ENCODE data around the gene GABARAP. TPM values are rescaled to one million over a fixed set of nuclear protein-coding genes. Genes with fewer than 3 reads are reported as not detected.
A peak's percentile ranks its signal among the peaks of the same experiment; 100 is the strongest.

The GABARAP gene
- total and polyA plus RNA-seq, 2 donors (not counting 1 experiment from before 2014, with no cell fraction given): 323 to 371 TPM

DNA sequence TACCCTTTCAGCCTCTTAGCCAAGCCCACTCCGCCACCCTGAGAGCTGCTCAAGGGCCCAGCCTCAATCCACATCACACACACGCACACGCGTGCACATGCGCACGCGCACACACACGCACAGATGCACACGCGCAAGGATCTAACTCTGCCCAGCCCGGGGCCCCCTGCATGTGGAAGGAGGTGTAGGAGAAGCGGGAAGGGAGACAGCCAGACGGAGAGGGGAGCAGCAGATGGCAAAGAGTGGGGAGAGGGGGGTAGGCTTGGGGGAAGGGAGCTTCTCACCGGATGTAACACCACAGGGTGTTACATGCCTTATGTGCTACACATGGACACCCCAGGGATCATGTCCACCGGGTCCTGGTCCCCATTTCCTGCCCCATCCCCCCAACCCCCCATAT is 37.9 kb downstream of the GABARAP start:
- H3K4me1 Mint-ChIP-seq: peaks cover 28% of the 10 kb centered on the region
- no peaks in the 10 kb centered on the region for H4K20me1 ChIP-seq (ENCODE audit: control insufficient read depth, insufficient read depth, low read length, poor library complexity, severe bottlenecking)
- no peaks in the 10 kb centered on the region for H3K27me3 Mint-ChIP-seq
- H3K27me3 ChIP-seq (replicated peaks in 1 of 4; ENCODE audit: control extremely low read depth in 1 of 4, control insufficient read depth in 3 of 4, insufficient read depth in 4 of 4, low read length in 3 of 4): no peaks in the 10 kb centered on the region
- H3K79me2 ChIP-seq (ENCODE audit: control insufficient read depth, insufficient read depth, low read length): no peaks in the 10 kb centered on the region
- peak overlapping the region; percentile 65 for H3K9ac ChIP-seq (ENCODE audit: low read length)
- peak overlapping the region; percentile 82 for H3K4me3 Mint-ChIP-seq
- 92% methylated on average over 10 of the region's 15 CpGs for WGBS (ENCODE audit: insufficient coverage)
- ATAC-seq (ENCODE audit: low read depth) (no peak), DNase-seq (no peak)
- peak overlapping the region in 4 of 5 experiments; percentile 49 to 65 (median 55) for H3K4me3 ChIP-seq (ENCODE audit: control extremely low read depth in 1 of 5, extremely low read depth in 1 of 5, insufficient read depth in 1 of 5, low read depth in 2 of 5, low read length in 4 of 5)
- no peak for TF ChIP-seq EZH2 (IDR thresholded peaks at IDR 0.05; ENCODE audit: borderline replicate concordance, insufficient read depth, low read depth, low read length, poor library complexity, severe bottlenecking)
- TF ChIP-seq, protein P1, sequence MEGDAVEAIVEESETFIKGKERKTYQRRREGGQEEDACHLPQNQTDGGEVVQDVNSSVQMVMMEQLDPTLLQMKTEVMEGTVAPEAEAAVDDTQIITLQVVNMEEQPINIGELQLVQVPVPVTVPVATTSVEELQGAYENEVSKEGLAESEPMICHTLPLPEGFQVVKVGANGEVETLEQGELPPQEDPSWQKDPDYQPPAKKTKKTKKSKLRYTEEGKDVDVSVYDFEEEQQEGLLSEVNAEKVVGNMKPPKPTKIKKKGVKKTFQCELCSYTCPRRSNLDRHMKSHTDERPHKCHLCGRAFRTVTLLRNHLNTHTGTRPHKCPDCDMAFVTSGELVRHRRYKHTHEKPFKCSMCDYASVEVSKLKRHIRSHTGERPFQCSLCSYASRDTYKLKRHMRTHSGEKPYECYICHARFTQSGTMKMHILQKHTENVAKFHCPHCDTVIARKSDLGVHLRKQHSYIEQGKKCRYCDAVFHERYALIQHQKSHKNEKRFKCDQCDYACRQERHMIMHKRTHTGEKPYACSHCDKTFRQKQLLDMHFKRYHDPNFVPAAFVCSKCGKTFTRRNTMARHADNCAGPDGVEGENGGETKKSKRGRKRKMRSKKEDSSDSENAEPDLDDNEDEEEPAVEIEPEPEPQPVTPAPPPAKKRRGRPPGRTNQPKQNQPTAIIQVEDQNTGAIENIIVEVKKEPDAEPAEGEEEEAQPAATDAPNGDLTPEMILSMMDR (IDR thresholded peaks at IDR 0.05): no peak
- peak overlapping the region; percentile 61 for H2AFZ ChIP-seq (ENCODE audit: insufficient read depth, low read depth, low read length, poor library complexity, severe bottlenecking)
- H3K9me3 ChIP-seq (ENCODE audit: control extremely low read depth in 1 of 3, control insufficient read depth in 2 of 3, insufficient read depth in 1 of 3, low read length in 2 of 3): no peaks in the 10 kb centered on the region
- H3K4me1 ChIP-seq (ENCODE audit: control insufficient read depth in 2 of 2, insufficient read depth in 2 of 2, low read length in 2 of 2): peaks cover 17 to 25% of the 10 kb centered on the region in 2 donors
- H3K4me2 ChIP-seq (replicated peaks; ENCODE audit: low read depth, low read length, poor library complexity, severe bottlenecking): peak overlapping the region; percentile 74
- H3K36me3 ChIP-seq (replicated peaks in 1 of 2; ENCODE audit: control extremely low read depth in 1 of 2, control insufficient read depth in 1 of 2, extremely low read depth in 1 of 2, insufficient read depth in 2 of 2, low read length in 1 of 2): no peaks in the 10 kb centered on the region
- peak overlapping the region; percentile 91 for H3K27ac Mint-ChIP-seq
- H3K9me3 Mint-ChIP-seq (ENCODE audit: insufficient read depth): no peaks in the 10 kb centered on the region
- ChIA-PET CTCF (interaction anchor here (0.6 to 1.2 kb wide), 2 partner anchors 27 to 72 kb away, joined by 3 to 4 read pairs; no protein-coding TSS in a partner anchor), POLR2A (interaction anchor here (0.7 to 1.6 kb wide), 6 partner anchors 16 to 1048 kb away, joined by 3 to 12 read pairs (median 6); partner anchors contain the start of genes ACADVL, DVL2 and GABARAP)
- H3K27ac ChIP-seq (ENCODE audit: low read length in 2 of 2): peak overlapping the region; percentile 86 to 93
- intact Hi-C loops (cut with micrococcal nuclease): loop anchor here (2.0 kb wide), 3 partner anchors 14 to 278 kb away; partner anchors contain the start of genes ACADVL and DLG4

DNA sequence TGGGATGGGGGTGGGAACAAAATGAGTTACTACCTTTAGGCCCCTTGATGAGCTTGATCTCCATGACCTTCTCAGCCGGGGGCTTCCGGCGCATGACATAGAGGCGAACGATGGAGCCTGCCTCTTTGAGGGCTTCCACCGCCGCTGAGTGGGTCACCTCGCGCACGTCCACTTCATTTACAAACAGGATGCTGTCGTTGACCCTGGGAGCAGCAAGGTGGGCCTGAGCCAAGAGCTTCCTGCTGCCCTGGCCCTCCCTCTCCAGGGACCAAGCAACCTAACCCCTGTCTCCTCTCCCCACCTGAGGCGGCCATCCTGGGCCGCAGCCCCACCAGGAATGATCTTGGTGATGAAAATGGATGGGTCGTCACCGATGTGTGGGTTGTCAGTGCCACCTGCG is 38.9 kb downstream of the GABARAP start:
- H3K79me2 ChIP-seq (ENCODE audit: control insufficient read depth, insufficient read depth, low read length): no peaks in the 10 kb centered on the region
- no peaks in the 10 kb centered on the region for H3K9me3 ChIP-seq (ENCODE audit: control extremely low read depth in 1 of 3, control insufficient read depth in 2 of 3, insufficient read depth in 1 of 3, low read length in 2 of 3)
- DNase-seq (no peak), ATAC-seq (ENCODE audit: low read depth) (no peak)
- no peaks in the 10 kb centered on the region for H4K20me1 ChIP-seq (ENCODE audit: control insufficient read depth, insufficient read depth, low read length, poor library complexity, severe bottlenecking)
- H3K4me1 ChIP-seq (ENCODE audit: control insufficient read depth in 2 of 2, insufficient read depth in 2 of 2, low read length in 2 of 2): peaks cover 17 to 25% of the 10 kb centered on the region in 2 donors
- H3K9me3 Mint-ChIP-seq (ENCODE audit: insufficient read depth): no peaks in the 10 kb centered on the region
- H3K27ac Mint-ChIP-seq: peak overlapping the region; percentile 91
- intact Hi-C loops (cut with micrococcal nuclease): no loop called here
- H3K27me3 Mint-ChIP-seq: no peaks in the 10 kb centered on the region
- no peak overlapping the region for H3K9ac ChIP-seq (ENCODE audit: low read length)
- H3K36me3 ChIP-seq (replicated peaks in 1 of 2; ENCODE audit: control extremely low read depth in 1 of 2, control insufficient read depth in 1 of 2, extremely low read depth in 1 of 2, insufficient read depth in 2 of 2, low read length in 1 of 2): no peaks in the 10 kb centered on the region
- ChIA-PET POLR2A (no interaction called here), CTCF (interaction anchor here (1.2 kb wide), 1 partner anchor 26 kb away, joined by 3 read pairs; no protein-coding TSS in a partner anchor)
- H3K4me2 ChIP-seq (replicated peaks; ENCODE audit: low read depth, low read length, poor library complexity, severe bottlenecking): no peak overlapping the region
- H2AFZ ChIP-seq (ENCODE audit: insufficient read depth, low read depth, low read length, poor library complexity, severe bottlenecking): no peak overlapping the region
- TF ChIP-seq, protein P1 (IDR thresholded peaks at IDR 0.05): no peak
- no peak for TF ChIP-seq EZH2 (IDR thresholded peaks at IDR 0.05; ENCODE audit: borderline replicate concordance, insufficient read depth, low read depth, low read length, poor library complexity, severe bottlenecking)
- peaks cover 28% of the 10 kb centered on the region for H3K4me1 Mint-ChIP-seq
- no peak overlapping the region for H3K27ac ChIP-seq (ENCODE audit: low read length in 2 of 2)
- peak overlapping the region; percentile 49 for H3K4me3 Mint-ChIP-seq
- no peak overlapping the region for H3K4me3 ChIP-seq (ENCODE audit: control extremely low read depth in 1 of 5, extremely low read depth in 1 of 5, insufficient read depth in 1 of 5, low read depth in 2 of 5, low read length in 4 of 5)
- WGBS (ENCODE audit: insufficient coverage): 97% methylated on average over 13 of the region's 16 CpGs
- H3K27me3 ChIP-seq (replicated peaks in 1 of 4; ENCODE audit: control extremely low read depth in 1 of 4, control insufficient read depth in 3 of 4, insufficient read depth in 4 of 4, low read length in 3 of 4): no peaks in the 10 kb centered on the region

All from B cell (primary cell).